Cardiac muscle cell (in vitro differentiated cells and primary cell): ENCODE data around the gene BCAS4. TPM values are rescaled to one million over a fixed set of nuclear protein-coding genes. Genes with fewer than 3 reads are reported as not detected.

ENCODE experiments used
- DNase-seq, 2 donors: peaks; one replicate each; pipeline versions ENCODE4 v3.0.0 to v3.0.0-alpha.2; 2010 to 2017; ENCODE audit warnings: low read depth in 1 of 2, low spot score in 1 of 2
- H3K27ac ChIP-seq: fragments of 200-600 bp; sonication (generic); 2 replicates; pipeline ENCODE4 v1.5.1; 2016
- H3K27me3 ChIP-seq: fragments of 200-600 bp; sonication (generic); 2 replicates; pipeline ENCODE4 v1.6.0; 2016; ENCODE audit warnings: control low read depth
- H3K36me3 ChIP-seq: fragments of 200-600 bp; sonication (generic); 2 replicates; pipeline ENCODE4 v1.5.1; 2016; ENCODE audit warnings: control low read depth
- H3K4me1 ChIP-seq: fragments of 200-600 bp; sonication (generic); 2 replicates; pipeline ENCODE4 v1.8.1; 2017; ENCODE audit warnings: low read depth, mild to moderate bottlenecking, mixed run types
- H3K4me3 ChIP-seq: fragments of 200-600 bp; sonication (generic); 2 replicates; pipeline ENCODE4 v1.5.1; 2016; ENCODE audit warnings: mild to moderate bottlenecking
- H3K9me3 ChIP-seq: fragments of 200-600 bp; sonication (generic); 2 replicates; pipeline ENCODE4 v1.5.1; 2017; ENCODE audit warnings: low read depth, mild to moderate bottlenecking, control low read depth
- CTCF ChIP-seq: IDR thresholded peaks from 2 replicates; pipeline ENCODE4 v1.5.1; 2012; ENCODE audit warnings: low read depth, mild to moderate bottlenecking, low read length
- polyA plus RNA-seq: library from polyadenylated mRNA; unstranded; fragments of >200 nt; fragmentation: Nextera tagmentation; extraction: Ambion mirVana; gene quantifications from 2 replicates; pipeline ENCODE4 v1.2.1, GENCODE V29; 2016
- total RNA-seq: library from RNA; depleted of rRNA; stranded (reverse); fragments of >200 nt; gene quantifications from 2 replicates; pipeline ENCODE4 v1.2.3, GENCODE V29; 2016

The BCAS4 gene
- total and polyA plus RNA-seq, 2 experiments from 2014 or later: 16.1 to 26.1 TPM

- Histone ChIP-seq H3K36me3 (no peaks in the 10 kb centered on the region), H3K27me3 (no peaks in the 10 kb centered on the region), H3K4me3 (no peak overlapping the region), H3K27ac (no peak overlapping the region), H3K4me1 (no peaks in the 10 kb centered on the region), H3K9me3 (no peaks in the 10 kb centered on the region)
- no peak for TF ChIP-seq CTCF
- no peak for DNase-seq
Measured at GRCh38 chr20:50856475-50857041, 61.7 kb downstream of the BCAS4 start.

GRCh38 chr20:50857348-50857747, 62.5 kb downstream of the BCAS4 start:
- Histone ChIP-seq H3K36me3 (no peaks in the 10 kb centered on the region), H3K27ac (no peak overlapping the region), H3K4me3 (no peak overlapping the region), H3K9me3 (no peaks in the 10 kb centered on the region), H3K27me3 (no peaks in the 10 kb centered on the region), H3K4me1 (no peaks in the 10 kb centered on the region)
- no peak for DNase-seq
- TF ChIP-seq CTCF: no peak

GRCh38 chr20:50858525-50858924, 63.7 kb downstream of the BCAS4 start:
- Histone ChIP-seq H3K4me3 (no peak overlapping the region), H3K27me3 (no peaks in the 10 kb centered on the region), H3K36me3 (no peaks in the 10 kb centered on the region), H3K4me1 (no peaks in the 10 kb centered on the region), H3K27ac (no peak overlapping the region), H3K9me3 (no peaks in the 10 kb centered on the region)
- no peak for TF ChIP-seq CTCF
- no peak for DNase-seq

- Histone ChIP-seq H3K4me1 (no peaks in the 10 kb centered on the region), H3K36me3 (no peaks in the 10 kb centered on the region), H3K9me3 (no peaks in the 10 kb centered on the region), H3K27me3 (no peaks in the 10 kb centered on the region), H3K4me3 (no peak overlapping the region), H3K27ac (no peak overlapping the region)
- no peak for DNase-seq
- no peak for TF ChIP-seq CTCF
Measured at GRCh38 chr20:50859161-50859560, 64.3 kb downstream of the BCAS4 start.

GRCh38 chr20:50861012-50861411, 66.2 kb downstream of the BCAS4 start:
- Histone ChIP-seq H3K4me3 (no peak overlapping the region), H3K27ac (no peak overlapping the region), H3K27me3 (no peaks in the 10 kb centered on the region), H3K36me3 (no peaks in the 10 kb centered on the region), H3K4me1 (no peaks in the 10 kb centered on the region), H3K9me3 (no peaks in the 10 kb centered on the region)
- no peak for DNase-seq
- TF ChIP-seq CTCF: no peak

- no peak for TF ChIP-seq CTCF
- no peaks in the 10 kb centered on the region for H3K27me3 ChIP-seq
- H3K4me1 ChIP-seq: no peaks in the 10 kb centered on the region
- H3K4me3 ChIP-seq: no peak overlapping the region
- H3K9me3 ChIP-seq: no peaks in the 10 kb centered on the region
- no peak overlapping the region for H3K27ac ChIP-seq
- H3K36me3 ChIP-seq: no peaks in the 10 kb centered on the region
- DNase-seq: no peak
Measured at GRCh38 chr20:50862546-50862945, 67.7 kb downstream of the BCAS4 start.
